ENCODE measurements around the gene GPHA2. TPM values are rescaled to one million over a fixed set of nuclear protein-coding genes. Genes with fewer than 3 reads are reported as not detected.

The GPHA2 gene
- total and polyA plus RNA-seq, 8 donors = 0.30 to 0.50 TPM; not detected in 6

DNA sequence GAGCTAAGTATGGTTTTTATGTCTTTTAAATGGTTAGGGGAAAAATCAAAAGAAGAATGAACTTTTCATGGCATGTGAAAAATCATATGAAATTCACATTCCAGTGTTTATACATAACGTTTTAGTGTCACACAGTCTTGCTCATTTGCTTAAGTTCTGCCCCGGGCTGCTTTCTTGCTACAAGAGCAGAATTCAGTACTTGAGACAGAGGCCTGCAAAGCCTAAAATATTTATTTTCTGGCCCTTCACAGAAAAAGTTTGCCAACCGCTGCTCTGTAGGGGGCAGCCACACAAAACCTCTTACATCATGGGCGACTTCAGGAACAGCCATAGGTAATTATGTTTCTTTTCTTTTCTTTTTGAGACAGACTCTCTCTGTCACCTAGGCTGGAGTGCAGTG lies 17.7 kb downstream of the GPHA2 start:
- peak overlapping the region; percentile 48 to 93 (median 61) for H3K4me3 ChIP-seq
- H3K4me1 ChIP-seq = peaks cover 25 to 37% (median 36%) of the 10 kb centered on the region in 4 donors
- WGBS, 5 donors = 11 to 17% (median 15%) methylated on average over 4 of the region's 4 CpGs
- no peaks in the 10 kb centered on the region for H3K27me3 ChIP-seq
- no peaks in the 10 kb centered on the region for H3K9me3 ChIP-seq
- TF ChIP-seq EP300 (IDR thresholded peaks at IDR 0.05) = no peak
- TF ChIP-seq, protein P1, sequence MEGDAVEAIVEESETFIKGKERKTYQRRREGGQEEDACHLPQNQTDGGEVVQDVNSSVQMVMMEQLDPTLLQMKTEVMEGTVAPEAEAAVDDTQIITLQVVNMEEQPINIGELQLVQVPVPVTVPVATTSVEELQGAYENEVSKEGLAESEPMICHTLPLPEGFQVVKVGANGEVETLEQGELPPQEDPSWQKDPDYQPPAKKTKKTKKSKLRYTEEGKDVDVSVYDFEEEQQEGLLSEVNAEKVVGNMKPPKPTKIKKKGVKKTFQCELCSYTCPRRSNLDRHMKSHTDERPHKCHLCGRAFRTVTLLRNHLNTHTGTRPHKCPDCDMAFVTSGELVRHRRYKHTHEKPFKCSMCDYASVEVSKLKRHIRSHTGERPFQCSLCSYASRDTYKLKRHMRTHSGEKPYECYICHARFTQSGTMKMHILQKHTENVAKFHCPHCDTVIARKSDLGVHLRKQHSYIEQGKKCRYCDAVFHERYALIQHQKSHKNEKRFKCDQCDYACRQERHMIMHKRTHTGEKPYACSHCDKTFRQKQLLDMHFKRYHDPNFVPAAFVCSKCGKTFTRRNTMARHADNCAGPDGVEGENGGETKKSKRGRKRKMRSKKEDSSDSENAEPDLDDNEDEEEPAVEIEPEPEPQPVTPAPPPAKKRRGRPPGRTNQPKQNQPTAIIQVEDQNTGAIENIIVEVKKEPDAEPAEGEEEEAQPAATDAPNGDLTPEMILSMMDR (IDR thresholded peaks at IDR 0.05) = no peak
- intact Hi-C loops (cut with DNase I; ENCODE audit: low total_unique reads) = loop anchor here (10.0 kb wide), 1 partner anchor 77 kb away; the partner anchor contains the start of gene BATF2
- H3K27ac ChIP-seq = peak overlapping the region in 4 of 5 donors; percentile 76 to 84 (median 82)
- peaks cover 12 to 19% (median 17%) of the 10 kb centered on the region in 4 donors for H3K36me3 ChIP-seq
- DNase-seq = peak in 1 of 2 donors; percentile 56

DNA sequence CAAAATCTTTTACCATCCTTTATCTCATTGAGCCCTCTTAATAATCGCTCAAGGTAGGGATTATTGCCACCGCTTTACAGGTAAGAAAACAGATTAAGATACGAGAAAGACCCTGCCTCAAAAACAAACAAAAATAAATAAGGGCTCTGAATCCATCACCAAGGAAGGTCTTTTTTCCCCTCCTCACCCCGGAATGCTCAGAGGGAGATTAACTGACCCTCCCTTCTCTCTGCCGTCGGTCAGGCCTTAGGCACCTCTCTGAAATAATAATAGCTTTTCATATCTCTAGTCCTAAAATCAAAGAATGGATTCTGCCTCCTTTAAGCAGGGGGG lies 18.1 kb downstream of the GPHA2 start:
- Histone ChIP-seq H3K9me3 (no peaks in the 10 kb centered on the region), H3K4me3 (peak overlapping the region; percentile 48 to 93 (median 61)), H3K4me1 (peaks cover 25 to 37% (median 36%) of the 10 kb centered on the region in 4 donors), H3K36me3 (peaks cover 16 to 22% (median 21%) of the 10 kb centered on the region in 4 donors), H3K27me3 (no peaks in the 10 kb centered on the region), H3K27ac (peak overlapping the region; percentile 43 to 84 (median 81))
- 3 to 9% (median 4%) methylated on average over 6 of the region's 6 CpGs for WGBS, 5 donors
- no peak for DNase-seq
- intact Hi-C loops (cut with DNase I; ENCODE audit: low total_unique reads) = loop anchor here (10.0 kb wide), 1 partner anchor 77 kb away; the partner anchor contains the start of gene BATF2
- TF ChIP-seq, protein P1 (IDR thresholded peaks at IDR 0.05) = no peak
- TF ChIP-seq EP300 (IDR thresholded peaks at IDR 0.05) (no peak), POLR2A (IDR thresholded peaks at IDR 0.05) (no peak), POLR2AphosphoS5 (IDR thresholded peaks at IDR 0.05) (no peak)

DNA sequence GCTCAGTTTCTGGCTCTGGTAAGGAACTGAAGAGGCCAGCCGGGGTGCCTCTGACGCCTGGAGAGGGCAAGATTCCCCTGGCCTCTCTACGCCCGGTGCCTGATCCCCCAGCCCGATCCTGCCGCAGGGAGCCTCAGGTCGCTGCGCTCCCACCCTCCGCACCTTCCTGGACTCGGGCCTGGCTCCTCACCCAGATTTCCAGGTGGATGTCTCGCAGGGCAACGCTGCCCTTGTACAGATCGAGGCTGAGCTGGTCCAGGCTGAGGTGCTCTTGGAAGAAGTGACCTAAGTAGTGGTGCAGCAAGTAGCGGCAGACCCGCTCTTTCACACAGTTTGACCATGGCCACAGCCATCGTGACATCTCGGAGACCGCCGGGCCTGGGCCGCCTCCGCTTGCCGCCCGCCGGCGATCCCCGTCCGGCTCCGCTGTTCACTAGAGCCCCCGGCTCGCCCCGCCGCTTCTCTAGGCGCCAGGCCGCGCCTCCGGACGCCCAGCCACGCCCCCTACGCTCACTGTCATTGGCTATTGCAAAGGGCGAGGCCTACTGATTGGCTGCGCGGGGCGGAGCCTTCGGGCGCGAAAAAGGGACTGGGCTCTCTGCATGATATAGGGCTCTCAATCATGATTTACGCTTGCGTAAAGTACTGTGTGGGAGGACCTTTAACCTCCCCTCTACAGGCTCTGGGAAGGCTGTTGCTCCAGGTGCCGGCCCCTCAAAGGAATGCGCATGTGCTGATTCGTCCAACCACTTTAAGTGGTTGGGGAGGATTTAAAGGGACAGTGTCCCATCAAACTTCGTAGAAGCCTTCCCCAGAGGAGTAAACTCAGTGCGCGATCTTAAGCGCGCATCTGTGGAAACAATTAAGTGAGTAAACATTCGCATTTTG lies 18.7 kb downstream of the GPHA2 start, which contains the start of gene ATG2A:
TSS of gene ATG2A (minus strand) at position 435 of the 888 bp plus-strand sequence. CDS start at position 361, 74 bp downstream.
- intact Hi-C loops (cut with DNase I; ENCODE audit: low total_unique reads) = loop anchor here (10.0 kb wide), 1 partner anchor 78 kb away; the partner anchor contains the start of gene BATF2
- Histone ChIP-seq H3K9me3 (no peaks in the 10 kb centered on the region), H3K4me1 (peaks cover 25 to 37% (median 36%) of the 10 kb centered on the region in 4 donors), H3K27me3 (no peaks in the 10 kb centered on the region), H3K4me3 (peak within 1 kb of the TSS; percentile 59 to 93 (median 66)), H3K27ac (peak within 1 kb of the TSS; percentile 81 to 84 (median 83)), H3K36me3 (peaks cover 22 to 29% (median 27%) of the 10 kb centered on the region in 4 donors)
- TF ChIP-seq EP300 (IDR thresholded peaks at IDR 0.05) = no peak
- peak in 2 of 4 donors; percentile 31 to 62 for TF ChIP-seq POLR2A (IDR thresholded peaks at IDR 0.05)
- TF ChIP-seq POLR2AphosphoS5 (IDR thresholded peaks at IDR 0.05) = peak; percentile 72 to 89 (median 79)
- 0 to 1% (median 0%) methylated on average over 20 to 57 of the region's 57 CpGs for WGBS, 5 donors
- peak; percentile 100 for DNase-seq

DNA sequence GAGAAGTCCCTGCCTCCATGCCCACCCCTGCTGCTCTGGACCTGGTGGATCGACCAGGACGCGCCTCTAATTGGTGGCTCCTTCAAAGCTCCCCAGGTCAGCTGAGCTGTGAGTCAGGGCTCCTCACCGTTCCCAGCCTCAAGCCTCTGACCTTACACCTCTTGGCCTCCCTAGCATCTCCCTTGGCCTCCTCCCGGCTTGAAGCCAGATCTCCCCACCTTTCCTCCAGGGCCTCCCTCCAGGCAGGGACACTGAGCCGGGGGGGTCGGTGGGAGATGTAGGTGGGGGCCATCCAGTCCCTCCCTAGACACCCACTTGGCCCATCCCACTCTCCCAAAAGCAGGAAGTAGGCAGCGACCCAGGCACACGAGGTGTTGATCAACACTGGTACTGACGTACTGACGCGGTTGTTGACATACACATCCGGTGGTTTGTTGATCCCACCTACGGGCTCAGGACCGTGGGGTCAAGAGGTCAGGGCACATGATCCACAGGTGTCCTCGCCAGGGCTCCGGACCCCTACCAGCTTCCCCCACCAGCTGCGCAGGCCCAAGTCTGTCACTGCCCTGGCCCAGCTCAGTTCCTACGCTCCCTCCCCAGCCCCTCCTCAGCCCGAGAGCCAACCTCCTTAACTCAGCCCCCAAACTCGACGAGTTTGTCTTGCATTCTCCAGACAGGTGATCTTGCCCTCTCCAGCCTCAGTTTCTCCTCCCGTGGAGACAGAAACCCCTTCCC lies 19.5 kb downstream of the GPHA2 start:
- intact Hi-C loops (cut with DNase I; ENCODE audit: low total_unique reads) = loop anchor here (10.0 kb wide), 1 partner anchor 79 kb away; the partner anchor contains the start of gene BATF2
- Histone ChIP-seq H3K27ac (peak overlapping the region; percentile 81 to 84 (median 83)), H3K27me3 (no peaks in the 10 kb centered on the region), H3K4me3 (peak overlapping the region; percentile 59 to 93 (median 66)), H3K4me1 (peaks cover 25 to 37% (median 36%) of the 10 kb centered on the region in 4 donors), H3K36me3 (peaks cover 31 to 37% (median 35%) of the 10 kb centered on the region in 4 donors), H3K9me3 (no peaks in the 10 kb centered on the region)
- DNase-seq = peak; percentile 52 to 80
- 4 to 7% (median 6%) methylated on average over 19 to 23 of the region's 23 CpGs for WGBS, 5 donors
- no peak for TF ChIP-seq EP300 (IDR thresholded peaks at IDR 0.05)
- peak in 1 of 3 donors; percentile 3 for TF ChIP-seq POLR2AphosphoS5 (IDR thresholded peaks at IDR 0.05)

Measured in stomach (tissue), 9 donors.